ENCODE results near the gene WNT7A. TPM values are rescaled to one million over a fixed set of nuclear protein-coding genes. Genes with fewer than 3 reads are reported as not detected.

WNT7A gene
- total and polyA plus RNA-seq, 2 donors (not counting 1 experiment from before 2014, with no cell fraction given): not detected

DNA sequence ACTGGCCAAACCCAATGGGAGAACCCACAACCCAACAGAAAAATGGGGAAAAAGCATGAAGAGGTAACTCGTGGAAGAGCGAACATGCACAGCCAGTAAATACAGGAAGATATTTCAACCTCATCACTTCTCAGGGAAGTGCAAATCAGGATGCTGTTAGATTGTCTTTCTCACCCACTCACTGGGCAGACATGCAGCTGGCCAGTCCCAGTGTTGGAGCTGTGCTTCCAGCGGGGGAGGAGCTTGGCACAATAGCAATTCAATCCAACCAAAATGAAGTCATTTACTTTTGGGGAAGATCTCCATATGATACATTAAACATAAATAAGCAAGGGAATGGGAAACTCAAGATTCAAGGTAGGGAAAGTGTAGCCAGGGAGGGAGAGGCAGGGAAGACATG, 12.1 kb downstream of the WNT7A start:
- ChIA-PET CTCF (no interaction called here), POLR2A (no interaction called here)
- DNase-seq (no peak), ATAC-seq (ENCODE audit: low read depth) (no peak)
- H3K27me3 ChIP-seq (replicated peaks in 1 of 4; ENCODE audit: control extremely low read depth in 1 of 4, control insufficient read depth in 3 of 4, insufficient read depth in 4 of 4, low read length in 3 of 4): peaks cover 0 to 16% (median 0%) of the 10 kb centered on the region in 4 experiments
- H2AFZ ChIP-seq (ENCODE audit: insufficient read depth, low read depth, low read length, poor library complexity, severe bottlenecking): no peak overlapping the region
- intact Hi-C loops (cut with micrococcal nuclease): no loop called here
- Mint-ChIP-seq H3K4me1 (no peaks in the 10 kb centered on the region), H3K27ac (no peak overlapping the region), H3K9me3 (ENCODE audit: insufficient read depth) (peaks cover 6% of the 10 kb centered on the region), H3K4me3 (no peak overlapping the region), H3K27me3 (peaks cover 41% of the 10 kb centered on the region)
- H3K4me3 ChIP-seq (ENCODE audit: control extremely low read depth in 1 of 5, extremely low read depth in 1 of 5, insufficient read depth in 1 of 5, low read depth in 2 of 5, low read length in 4 of 5): no peak overlapping the region
- TF ChIP-seq EZH2 (IDR thresholded peaks at IDR 0.05; ENCODE audit: borderline replicate concordance, insufficient read depth, low read depth, low read length, poor library complexity, severe bottlenecking): no peak
- TF ChIP-seq, protein P1, sequence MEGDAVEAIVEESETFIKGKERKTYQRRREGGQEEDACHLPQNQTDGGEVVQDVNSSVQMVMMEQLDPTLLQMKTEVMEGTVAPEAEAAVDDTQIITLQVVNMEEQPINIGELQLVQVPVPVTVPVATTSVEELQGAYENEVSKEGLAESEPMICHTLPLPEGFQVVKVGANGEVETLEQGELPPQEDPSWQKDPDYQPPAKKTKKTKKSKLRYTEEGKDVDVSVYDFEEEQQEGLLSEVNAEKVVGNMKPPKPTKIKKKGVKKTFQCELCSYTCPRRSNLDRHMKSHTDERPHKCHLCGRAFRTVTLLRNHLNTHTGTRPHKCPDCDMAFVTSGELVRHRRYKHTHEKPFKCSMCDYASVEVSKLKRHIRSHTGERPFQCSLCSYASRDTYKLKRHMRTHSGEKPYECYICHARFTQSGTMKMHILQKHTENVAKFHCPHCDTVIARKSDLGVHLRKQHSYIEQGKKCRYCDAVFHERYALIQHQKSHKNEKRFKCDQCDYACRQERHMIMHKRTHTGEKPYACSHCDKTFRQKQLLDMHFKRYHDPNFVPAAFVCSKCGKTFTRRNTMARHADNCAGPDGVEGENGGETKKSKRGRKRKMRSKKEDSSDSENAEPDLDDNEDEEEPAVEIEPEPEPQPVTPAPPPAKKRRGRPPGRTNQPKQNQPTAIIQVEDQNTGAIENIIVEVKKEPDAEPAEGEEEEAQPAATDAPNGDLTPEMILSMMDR (IDR thresholded peaks at IDR 0.05): no peak
- no peak overlapping the region for H3K9ac ChIP-seq (ENCODE audit: low read length)
- no peaks in the 10 kb centered on the region for H3K79me2 ChIP-seq (ENCODE audit: control insufficient read depth, insufficient read depth, low read length)
- WGBS (ENCODE audit: insufficient coverage): no CpG with 5 or more reads among the region's 3 CpGs
- peaks cover 0 to 22% (median 8%) of the 10 kb centered on the region in 3 donors for H3K9me3 ChIP-seq (ENCODE audit: control extremely low read depth in 1 of 3, control insufficient read depth in 2 of 3, insufficient read depth in 1 of 3, low read length in 2 of 3)
- H3K4me1 ChIP-seq (ENCODE audit: control insufficient read depth in 2 of 2, insufficient read depth in 2 of 2, low read length in 2 of 2): no peaks in the 10 kb centered on the region
- no peaks in the 10 kb centered on the region for H4K20me1 ChIP-seq (ENCODE audit: control insufficient read depth, insufficient read depth, low read length, poor library complexity, severe bottlenecking)
- no peak overlapping the region for H3K4me2 ChIP-seq (replicated peaks; ENCODE audit: low read depth, low read length, poor library complexity, severe bottlenecking)
- H3K36me3 ChIP-seq (replicated peaks in 1 of 2; ENCODE audit: control extremely low read depth in 1 of 2, control insufficient read depth in 1 of 2, extremely low read depth in 1 of 2, insufficient read depth in 2 of 2, low read length in 1 of 2): no peaks in the 10 kb centered on the region
- H3K27ac ChIP-seq (ENCODE audit: low read length in 2 of 2): no peak overlapping the region

DNA sequence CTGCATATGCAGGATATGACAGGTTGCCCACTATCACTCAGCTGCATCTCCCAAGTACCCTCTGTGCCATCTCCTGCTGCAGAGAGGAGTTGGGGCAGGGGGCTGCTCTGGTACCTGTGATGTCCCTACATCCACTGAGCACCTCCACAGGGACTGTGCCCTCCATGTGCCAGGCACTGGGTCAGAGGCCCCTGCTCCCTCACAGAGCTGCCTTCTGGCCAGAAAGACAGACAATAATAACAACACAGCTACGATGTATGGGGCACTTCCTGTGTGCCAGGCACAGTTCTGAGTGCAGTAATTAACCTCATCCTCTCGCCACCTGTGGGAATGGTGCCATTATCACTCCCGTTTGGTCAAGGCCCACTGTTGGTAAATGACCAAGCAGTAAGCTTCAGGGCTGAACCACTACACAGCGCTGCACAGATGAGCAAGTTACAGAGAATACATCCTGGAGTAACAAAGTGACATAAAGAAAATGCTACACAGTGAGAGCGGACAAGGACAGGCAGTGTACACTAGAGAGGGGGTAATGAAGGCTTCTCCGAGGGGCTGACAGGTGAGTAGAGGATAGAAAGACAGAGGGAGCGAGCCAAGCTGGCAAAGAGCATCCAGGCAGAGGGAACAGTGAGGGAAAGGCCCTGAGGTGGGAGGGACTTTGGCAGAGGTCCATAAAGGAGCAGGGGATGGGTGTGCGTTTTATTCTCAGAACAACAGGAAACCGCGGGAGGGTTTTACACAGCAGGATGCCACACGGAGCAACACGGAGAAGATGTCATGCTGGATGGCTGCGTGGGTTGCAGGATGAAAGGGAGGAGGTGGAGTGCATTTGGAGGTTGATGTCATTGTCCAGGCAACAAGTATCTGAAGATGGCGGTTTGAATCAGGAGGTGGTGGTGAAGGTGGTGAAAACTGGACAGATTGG, 13.6 kb downstream of the WNT7A start:
- ChIA-PET CTCF (no interaction called here), POLR2A (no interaction called here)
- TF ChIP-seq, protein P1 (IDR thresholded peaks at IDR 0.05): no peak
- TF ChIP-seq EZH2 (IDR thresholded peaks at IDR 0.05; ENCODE audit: borderline replicate concordance, insufficient read depth, low read depth, low read length, poor library complexity, severe bottlenecking): no peak
- no peak overlapping the region for H3K4me2 ChIP-seq (replicated peaks; ENCODE audit: low read depth, low read length, poor library complexity, severe bottlenecking)
- 42% methylated on average over 14 of the region's 14 CpGs for WGBS (ENCODE audit: insufficient coverage)
- no peak overlapping the region for H2AFZ ChIP-seq (ENCODE audit: insufficient read depth, low read depth, low read length, poor library complexity, severe bottlenecking)
- intact Hi-C loops (cut with micrococcal nuclease): no loop called here
- H3K36me3 ChIP-seq (replicated peaks in 1 of 2; ENCODE audit: control extremely low read depth in 1 of 2, control insufficient read depth in 1 of 2, extremely low read depth in 1 of 2, insufficient read depth in 2 of 2, low read length in 1 of 2): no peaks in the 10 kb centered on the region
- H3K9me3 ChIP-seq (ENCODE audit: control extremely low read depth in 1 of 3, control insufficient read depth in 2 of 3, insufficient read depth in 1 of 3, low read length in 2 of 3): peaks cover 0 to 17% (median 8%) of the 10 kb centered on the region in 3 donors
- H3K27me3 Mint-ChIP-seq: peaks cover 46% of the 10 kb centered on the region
- H3K9me3 Mint-ChIP-seq (ENCODE audit: insufficient read depth): peaks cover 4% of the 10 kb centered on the region
- H3K9ac ChIP-seq (ENCODE audit: low read length): no peak overlapping the region
- no peaks in the 10 kb centered on the region for H3K4me1 ChIP-seq (ENCODE audit: control insufficient read depth in 2 of 2, insufficient read depth in 2 of 2, low read length in 2 of 2)
- no peak overlapping the region for H3K27ac Mint-ChIP-seq
- H4K20me1 ChIP-seq (ENCODE audit: control insufficient read depth, insufficient read depth, low read length, poor library complexity, severe bottlenecking): no peaks in the 10 kb centered on the region
- peaks cover 0 to 16% (median 0%) of the 10 kb centered on the region in 4 experiments for H3K27me3 ChIP-seq (replicated peaks in 1 of 4; ENCODE audit: control extremely low read depth in 1 of 4, control insufficient read depth in 3 of 4, insufficient read depth in 4 of 4, low read length in 3 of 4)
- no peaks in the 10 kb centered on the region for H3K79me2 ChIP-seq (ENCODE audit: control insufficient read depth, insufficient read depth, low read length)
- H3K27ac ChIP-seq (ENCODE audit: low read length in 2 of 2): no peak overlapping the region
- ATAC-seq (ENCODE audit: low read depth): no peak
- no peak overlapping the region for H3K4me3 Mint-ChIP-seq
- no peaks in the 10 kb centered on the region for H3K4me1 Mint-ChIP-seq
- no peak overlapping the region for H3K4me3 ChIP-seq (ENCODE audit: control extremely low read depth in 1 of 5, extremely low read depth in 1 of 5, insufficient read depth in 1 of 5, low read depth in 2 of 5, low read length in 4 of 5)
- DNase-seq: no peak

Measured in B cell (primary cell).